GM21737 (cell line): ENCODE data around the gene SPN.
"Not testable (repeated sequence)": the region's sequence is repeated elsewhere in the genome, so short reads cannot be mapped to it uniquely, and the experiment has no call there.

Experiments used
- ATAC-seq: cut with Tn5 transposase; IDR thresholded peaks from one replicate; pipeline ENCODE4 v1.9.1; 2021; ENCODE audit warnings: mild to moderate bottlenecking, moderate library complexity; ENCODE audit not compliant: unreplicated experiment

SPN gene

GRCh38 chr16:29699324-29700219 lies 36.5 kb downstream of the SPN start:
- no peak for ATAC-seq

- ATAC-seq: no peak
Observed at GRCh38 chr16:29700253-29700987, 37.4 kb downstream of the SPN start.

DNA sequence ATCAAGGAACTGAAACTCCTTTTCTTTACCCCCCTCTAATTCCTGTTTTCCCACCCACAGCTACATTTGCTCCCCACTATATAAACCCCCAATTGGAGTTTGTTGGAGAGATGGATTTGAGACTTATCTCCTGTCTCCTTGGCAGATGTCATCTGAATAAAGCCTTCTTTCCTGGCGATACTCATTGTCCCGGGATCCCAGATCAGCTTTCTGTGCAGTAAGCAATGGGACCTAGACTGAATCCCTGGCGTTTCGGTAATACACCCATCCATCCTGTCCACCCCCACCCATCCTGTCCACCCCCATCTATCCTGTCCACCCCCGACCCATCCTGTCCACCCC lies 38.1 kb downstream of the SPN start:
- ATAC-seq: no peak

GRCh38 chr16:29702269-29702668 lies 39.2 kb downstream of the SPN start:
- ATAC-seq: peak; percentile 43

DNA sequence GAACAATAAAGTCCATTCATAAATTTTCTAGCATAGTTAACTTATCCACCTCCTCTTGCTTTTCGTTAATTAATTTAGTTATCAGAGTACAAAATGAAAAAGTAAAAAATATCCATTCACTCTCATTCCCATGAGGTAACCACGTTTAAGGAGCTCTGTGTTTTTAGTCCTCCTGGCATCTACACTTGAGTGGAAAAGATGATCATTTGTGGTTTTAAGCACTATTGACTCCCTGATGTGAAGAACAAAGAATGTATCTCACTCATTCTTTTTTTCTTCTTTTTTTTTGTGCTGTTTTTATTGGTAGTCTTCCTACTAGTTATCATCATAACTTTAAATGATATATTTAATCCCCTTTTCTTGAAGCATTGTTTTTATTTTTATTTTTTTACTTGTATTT lies 42.0 kb downstream of the SPN start:
- no peak for ATAC-seq

GRCh38 chr16:29707160-29707559 lies 44.1 kb downstream of the SPN start:
- ATAC-seq: not testable (repeated sequence)

DNA sequence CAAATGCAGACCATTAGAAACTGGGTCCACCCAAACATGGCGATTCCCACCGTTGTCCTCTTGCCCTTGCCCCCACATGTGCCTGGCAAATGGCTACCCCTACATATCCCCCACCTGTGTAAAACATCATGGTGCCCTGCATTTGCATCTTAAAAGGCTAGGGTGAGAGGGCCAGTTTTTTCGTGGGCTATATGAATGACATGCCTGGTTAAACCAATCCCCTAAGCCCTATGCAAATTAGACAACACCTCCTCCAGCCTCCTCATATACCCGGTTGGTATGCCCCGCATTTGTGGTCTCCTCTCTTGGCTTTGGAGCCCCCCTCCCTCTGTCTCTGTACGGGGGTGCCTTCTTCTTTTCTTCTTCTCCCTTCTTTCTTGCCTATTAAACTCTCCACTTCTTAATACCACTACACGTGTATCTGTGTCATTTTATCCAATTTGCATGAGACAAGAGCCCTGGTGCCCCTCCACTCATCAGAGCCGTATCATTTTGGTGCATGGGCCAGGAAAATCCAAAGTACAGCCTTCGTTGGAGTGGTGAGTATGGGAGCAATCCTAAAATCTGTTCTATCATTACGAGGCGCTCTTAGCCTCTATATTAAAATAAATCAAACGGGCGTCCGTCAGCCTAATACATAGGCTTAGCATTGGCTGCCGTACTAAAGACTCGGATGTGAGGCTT lies 46.0 kb downstream of the SPN start:
- ATAC-seq: no peak

DNA sequence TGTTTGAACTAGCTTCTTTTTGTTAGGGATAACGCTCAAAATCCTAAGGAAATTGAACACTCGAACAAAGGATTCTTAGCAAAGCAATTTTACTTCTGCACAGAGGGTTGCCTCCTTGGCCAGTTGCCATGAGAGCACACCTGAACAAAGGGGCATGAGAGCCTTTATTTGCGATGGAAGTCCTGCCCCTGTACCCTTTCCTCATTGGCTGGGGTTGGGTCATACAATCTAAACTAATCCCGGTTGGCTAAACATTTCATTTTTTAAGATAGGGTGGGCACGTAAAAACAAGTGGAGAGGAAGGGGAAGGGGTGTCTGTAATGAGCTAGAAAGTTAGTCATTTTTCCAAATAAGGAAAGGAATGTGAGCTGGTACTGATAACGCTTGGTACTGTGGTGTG lies 46.6 kb downstream of the SPN start:
- ATAC-seq: not testable (repeated sequence)

GRCh38 chr16:29710227-29711219 lies 47.5 kb downstream of the SPN start:
- ATAC-seq: no peak

DNA sequence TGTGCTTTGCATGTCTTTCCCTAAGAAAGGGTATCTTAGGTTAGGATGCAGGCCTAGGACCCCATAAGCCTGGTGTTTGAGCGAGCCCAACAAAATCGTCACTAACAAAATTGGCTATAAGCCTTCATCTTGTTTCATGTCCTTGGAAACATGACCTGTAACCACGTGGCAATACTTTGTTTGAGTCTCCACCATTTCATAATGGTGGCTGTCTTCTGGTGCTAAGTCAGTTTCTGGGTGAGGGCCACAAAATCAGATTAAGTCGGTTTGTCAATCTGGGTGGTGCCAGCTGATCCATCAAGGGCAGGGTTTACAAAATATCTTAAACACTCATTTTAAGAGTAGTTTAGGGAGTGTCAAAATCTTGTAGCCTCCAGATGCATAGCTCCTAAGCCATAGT lies 49.8 kb downstream of the SPN start:
- no peak for ATAC-seq

- no peak for ATAC-seq
Observed at GRCh38 chr16:29714396-29714795, 51.3 kb downstream of the SPN start.

DNA sequence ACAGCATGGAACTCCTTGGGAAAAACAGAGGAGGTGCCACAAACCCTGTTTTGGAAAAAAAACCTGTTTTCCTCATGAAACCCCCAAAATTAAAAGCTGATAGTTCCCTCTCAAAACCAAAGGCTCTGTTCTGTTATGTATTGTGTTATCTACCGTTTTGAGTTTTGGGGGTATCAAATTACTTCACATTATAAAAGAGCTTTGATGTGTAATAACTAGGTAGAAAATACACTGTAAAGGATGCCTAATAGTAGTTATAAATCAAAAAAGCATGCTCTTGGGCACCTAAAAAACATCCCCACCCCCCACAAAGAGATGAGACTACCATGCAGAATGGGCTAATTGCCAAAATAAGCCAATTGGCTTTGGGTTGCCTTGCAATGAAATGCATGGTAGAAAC lies 51.9 kb downstream of the SPN start:
- no peak for ATAC-seq

- ATAC-seq: no peak
Observed at GRCh38 chr16:29717113-29717512, 54.1 kb downstream of the SPN start.

- no peak for ATAC-seq
Observed at GRCh38 chr16:29719063-29719462, 56.0 kb downstream of the SPN start.
